Activated CD4-positive, CD25-positive, alpha-beta regulatory T cell treated with anti-CD3 and anti-CD28 coated beads, Interleukin-2, amount 50 U/mL, for 72 hours (primary cell): Measurements from ENCODE around the gene GEN1.

Experiments
- DNase-seq: peaks from one replicate; pipeline ENCODE4 v3.0.0; 2021

Gene GEN1

DNA sequence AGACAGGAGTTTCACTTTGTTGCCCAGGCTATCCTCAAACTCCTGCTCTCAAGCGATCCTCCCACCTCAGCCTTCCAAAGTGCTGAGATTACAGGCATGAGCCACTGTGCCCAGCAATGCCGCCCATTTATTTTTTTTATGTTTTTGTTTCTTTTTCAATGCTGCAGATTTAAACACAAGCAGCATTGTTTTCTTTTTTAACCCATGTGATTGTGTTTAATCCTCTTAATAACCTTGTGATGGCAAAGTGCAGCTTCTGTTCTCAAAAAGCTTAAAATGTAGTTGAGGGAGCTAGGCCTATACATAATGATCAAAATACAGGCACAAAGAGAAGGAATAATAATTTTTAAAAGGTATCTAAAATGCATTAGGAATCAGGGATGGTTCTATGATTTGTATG, 73.8 kb downstream of the GEN1 start:
- DNase-seq, result no peak

DNA sequence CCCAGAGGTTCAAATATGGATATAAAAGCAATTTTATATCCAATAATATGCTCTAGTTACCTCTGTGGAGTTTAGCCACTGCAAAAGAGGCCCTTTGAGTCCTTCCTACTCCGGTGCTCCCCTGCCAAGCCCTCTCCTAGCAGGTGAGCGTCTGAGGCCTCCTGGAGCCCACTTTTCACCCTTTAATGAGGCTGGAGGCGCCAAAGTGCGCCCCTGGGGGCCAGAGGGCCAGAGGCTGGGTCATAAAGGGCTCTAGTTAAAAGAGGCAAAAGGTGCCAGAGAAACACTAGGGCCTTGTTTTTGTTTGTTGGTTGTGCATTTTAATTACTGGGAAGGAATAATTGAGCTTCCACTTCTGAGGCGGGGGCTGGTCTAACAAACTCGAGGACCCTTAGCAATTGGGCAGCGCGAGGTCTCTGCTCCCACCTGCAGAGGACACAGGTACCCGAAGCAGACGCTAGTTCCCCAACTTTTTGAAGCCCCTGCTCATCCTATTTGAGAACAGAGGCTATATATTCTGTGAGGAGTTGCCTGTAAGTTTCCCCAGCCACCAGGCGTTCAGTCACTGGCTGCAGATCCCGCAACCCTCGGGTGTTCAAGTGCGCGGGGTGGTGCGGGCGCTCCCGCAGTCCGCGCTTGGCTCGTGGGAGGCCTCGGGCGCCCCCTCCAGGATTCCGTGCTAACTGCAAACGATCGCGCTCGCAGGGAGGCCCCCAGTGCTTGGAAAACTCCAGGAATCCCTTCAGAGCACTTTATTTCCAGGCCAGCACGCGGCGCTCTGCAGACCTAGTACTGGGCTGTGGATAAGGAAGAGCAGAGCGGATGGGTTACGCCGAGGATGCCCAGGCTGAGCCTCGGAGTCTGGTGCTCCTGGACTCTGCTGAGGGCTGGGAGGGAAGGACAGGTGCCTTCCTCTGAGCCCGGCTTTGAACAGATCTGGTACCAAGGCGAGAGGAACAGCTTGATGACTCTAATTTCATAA, 76.4 kb downstream of the GEN1 start:
- DNase-seq, result peak; percentile 58

DNA sequence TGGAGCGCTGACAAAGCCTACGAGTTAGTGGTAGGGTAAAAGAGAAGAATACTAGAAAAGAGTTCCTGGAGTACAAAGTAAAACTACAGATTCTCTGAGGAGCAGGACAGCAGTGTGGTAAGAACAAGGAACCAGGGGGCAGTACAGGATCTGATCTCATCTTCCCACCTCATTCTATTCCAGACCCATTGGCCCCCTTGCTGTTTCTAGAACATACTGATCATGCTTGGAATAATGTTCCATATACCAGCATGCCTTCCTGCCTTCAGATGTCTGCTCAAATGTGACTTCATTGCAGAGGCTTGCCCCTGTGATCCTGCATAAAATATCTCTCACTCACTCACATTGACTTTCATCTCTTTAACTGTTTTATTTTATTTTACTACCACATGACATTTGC, 81.6 kb downstream of the GEN1 start:
- DNase-seq, result no peak
